Activated CD4-positive, alpha-beta memory T cell treated with anti-CD3 and anti-CD28 coated beads, Interleukin-2, amount 10 ng/mL, durations not matched to agents 7 days and 5 days (primary cell): ENCODE measurements around the gene ING2. TPM values are rescaled to one million over a fixed set of nuclear protein-coding genes. Genes with fewer than 3 reads are reported as not detected.

Experiments used
- CTCF ChIA-PET: fragments of 350-600 bp; sonication (Branson Sonifier 250); formaldehyde crosslinking; loops from one replicate; lab custom pipeline; 2021; ENCODE audit warnings: antibody characterized with exemption, inconsistent platforms; lab: Charles Lee
- POLR2A ChIA-PET: fragments of 350-600 bp; sonication (Branson Sonifier 250); formaldehyde crosslinking; loops from one replicate; lab custom pipeline; 2021; ENCODE audit warnings: antibody characterized with exemption; lab: Charles Lee
- DNase-seq: peaks from one replicate; pipeline ENCODE4 v3.0.0-alpha.2; 2020
- H3K27ac Mint-ChIP-seq: one replicate; pipeline ENCODE4 v1.8.0; 2021; ENCODE audit warnings: mild to moderate bottlenecking, mixed read lengths
- H3K27me3 Mint-ChIP-seq: one replicate; pipeline ENCODE4 v1.8.0; 2021; ENCODE audit warnings: mixed read lengths
- H3K36me3 Mint-ChIP-seq: one replicate; pipeline ENCODE4 v1.8.0; 2021; ENCODE audit warnings: low read depth, mixed read lengths
- H3K4me1 Mint-ChIP-seq: one replicate; pipeline ENCODE4 v1.8.0; 2021; ENCODE audit warnings: mixed read lengths
- H3K4me3 Mint-ChIP-seq: one replicate; pipeline ENCODE4 v1.8.0; 2021; ENCODE audit warnings: mild to moderate bottlenecking, mixed read lengths
- H3K9me3 Mint-ChIP-seq: one replicate; pipeline ENCODE4 v1.8.0; 2021; ENCODE audit warnings: mixed read lengths
- total RNA-seq, 2 experiments: library from RNA; stranded (reverse); gene quantifications; one replicate each; pipeline ENCODE4 v1.2.3, GENCODE V29; 2021

The ING2 gene
- total RNA-seq, 2 experiments from 2014 or later, result 12.8 to 13.3 TPM

DNA sequence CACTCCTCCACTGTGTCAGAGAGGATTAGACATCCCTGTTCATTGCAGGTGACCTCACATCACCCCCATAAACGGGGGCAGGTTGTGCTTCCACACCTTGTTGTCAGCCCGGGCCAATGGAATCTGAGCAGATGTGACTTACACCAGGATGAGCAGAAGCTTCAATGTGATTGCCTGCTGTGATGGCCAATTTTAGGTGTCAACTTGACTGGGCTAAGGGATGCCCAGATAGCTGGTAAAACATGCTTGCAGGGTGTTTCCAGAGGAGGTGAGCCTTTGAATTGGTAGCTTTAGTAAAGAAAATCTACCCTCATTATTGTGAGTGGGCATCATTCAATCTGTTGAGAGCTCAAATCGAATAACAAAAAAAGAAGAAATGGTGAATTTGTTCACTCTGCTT, 52.1 kb downstream of the ING2 start:
- Mint-ChIP-seq H3K4me1 (no peaks in the 10 kb centered on the region), H3K27ac (no peak overlapping the region), H3K36me3 (no peaks in the 10 kb centered on the region), H3K9me3 (peaks cover 5% of the 10 kb centered on the region), H3K27me3 (no peaks in the 10 kb centered on the region), H3K4me3 (no peak overlapping the region)
- no peak for DNase-seq
- ChIA-PET CTCF (no interaction called here), POLR2A (no interaction called here)

DNA sequence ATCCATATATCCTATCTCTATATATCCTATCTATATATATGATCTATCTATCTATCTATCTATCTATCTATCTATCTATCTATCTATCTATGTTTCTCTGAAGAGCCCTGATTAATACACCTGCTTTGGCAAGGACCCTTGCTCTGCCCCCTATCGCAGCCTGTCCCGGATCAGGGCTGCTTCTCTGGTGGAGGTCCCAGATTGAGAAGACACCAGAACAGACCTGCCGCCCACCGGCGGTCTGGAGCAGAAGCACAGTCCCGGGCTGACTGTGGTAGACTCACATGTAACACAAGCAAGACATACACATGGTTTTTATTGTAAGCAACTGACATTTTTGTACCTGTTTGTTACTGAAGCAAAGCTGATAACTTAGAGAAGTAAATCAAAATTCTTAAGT, 52.8 kb downstream of the ING2 start:
- H3K4me1 Mint-ChIP-seq, result no peaks in the 10 kb centered on the region
- POLR2A ChIA-PET, result no interaction called here
- no peaks in the 10 kb centered on the region for H3K27me3 Mint-ChIP-seq
- H3K27ac Mint-ChIP-seq, result no peak overlapping the region
- no peak for DNase-seq
- H3K36me3 Mint-ChIP-seq, result no peaks in the 10 kb centered on the region
- H3K9me3 Mint-ChIP-seq, result peaks cover 3% of the 10 kb centered on the region
- H3K4me3 Mint-ChIP-seq, result no peak overlapping the region
- CTCF ChIA-PET, result no interaction called here

DNA sequence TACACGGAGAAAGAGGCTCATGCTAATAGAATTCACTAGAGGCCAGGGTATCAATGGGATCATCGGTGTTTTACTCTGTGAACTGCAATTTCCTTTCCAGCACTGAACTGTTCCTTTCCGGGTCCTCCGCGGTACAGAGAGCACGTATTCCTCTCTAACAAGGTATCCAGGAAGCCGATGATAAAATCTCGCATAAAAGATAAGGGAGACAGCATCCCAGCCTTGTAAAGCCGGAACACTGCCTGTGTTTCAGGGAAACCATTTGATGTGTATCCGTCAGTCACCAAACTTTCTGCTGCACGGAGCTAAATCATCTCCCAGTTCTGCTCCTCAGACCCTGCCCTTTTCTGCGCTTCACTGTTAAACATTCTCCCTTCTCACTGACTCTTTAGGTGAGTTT, 54.0 kb downstream of the ING2 start:
- no peak overlapping the region for H3K27ac Mint-ChIP-seq
- H3K4me3 Mint-ChIP-seq, result no peak overlapping the region
- no peaks in the 10 kb centered on the region for H3K9me3 Mint-ChIP-seq
- CTCF ChIA-PET, result no interaction called here
- H3K27me3 Mint-ChIP-seq, result peaks cover 2% of the 10 kb centered on the region
- DNase-seq, result no peak
- POLR2A ChIA-PET, result no interaction called here
- no peaks in the 10 kb centered on the region for H3K4me1 Mint-ChIP-seq
- H3K36me3 Mint-ChIP-seq, result no peaks in the 10 kb centered on the region

DNA sequence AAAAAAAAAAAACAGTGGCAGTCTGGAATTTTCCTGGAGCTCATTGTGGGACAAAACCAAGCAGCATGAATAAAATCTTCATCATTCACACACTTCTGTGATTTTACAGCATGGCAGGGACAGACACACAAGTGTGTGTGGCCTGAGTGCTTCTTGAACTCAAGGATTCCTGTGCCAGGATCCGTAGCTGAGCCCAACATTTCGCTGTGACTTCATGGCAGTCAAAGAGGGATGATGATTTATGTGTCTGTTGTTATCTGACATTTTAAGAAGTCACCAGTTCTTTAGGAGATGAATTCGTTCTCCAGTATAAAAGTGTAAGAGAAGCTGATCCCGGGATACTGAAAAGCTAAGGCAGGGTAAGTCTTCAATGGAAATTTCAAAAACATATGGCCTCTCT, 57.0 kb downstream of the ING2 start:
- H3K4me3 Mint-ChIP-seq, result no peak overlapping the region
- H3K4me1 Mint-ChIP-seq, result no peaks in the 10 kb centered on the region
- DNase-seq, result no peak
- H3K27ac Mint-ChIP-seq, result no peak overlapping the region
- peaks cover 7% of the 10 kb centered on the region for H3K27me3 Mint-ChIP-seq
- ChIA-PET CTCF (no interaction called here), POLR2A (no interaction called here)
- no peaks in the 10 kb centered on the region for H3K9me3 Mint-ChIP-seq
- no peaks in the 10 kb centered on the region for H3K36me3 Mint-ChIP-seq

Other genes with a start within 250 kb of the ING2 start
- not detected for gene CLDN22, start 184.8 kb upstream of the ING2 start, total RNA-seq
- gene CLDN24, start 182.6 kb upstream of the ING2 start, total RNA-seq, result not detected
- 10 to 100 TPM; 30.5 to 30.9 TPM for gene CDKN2AIP, start 60.4 kb upstream of the ING2 start, total RNA-seq
- gene RWDD4, start 154.1 kb downstream of the ING2 start, total RNA-seq, result 10 to 100 TPM; 13.0 to 15.3 TPM
- gene TRAPPC11, start 154.2 kb downstream of the ING2 start, total RNA-seq, result 10 to 100 TPM; 29.7 to 36.1 TPM